ENCODE results near the gene DMRT1. TPM values are rescaled to one million over a fixed set of nuclear protein-coding genes. Genes with fewer than 3 reads are reported as not detected.

DMRT1 gene
- total and polyA plus RNA-seq, 7 donors = not detected

DNA sequence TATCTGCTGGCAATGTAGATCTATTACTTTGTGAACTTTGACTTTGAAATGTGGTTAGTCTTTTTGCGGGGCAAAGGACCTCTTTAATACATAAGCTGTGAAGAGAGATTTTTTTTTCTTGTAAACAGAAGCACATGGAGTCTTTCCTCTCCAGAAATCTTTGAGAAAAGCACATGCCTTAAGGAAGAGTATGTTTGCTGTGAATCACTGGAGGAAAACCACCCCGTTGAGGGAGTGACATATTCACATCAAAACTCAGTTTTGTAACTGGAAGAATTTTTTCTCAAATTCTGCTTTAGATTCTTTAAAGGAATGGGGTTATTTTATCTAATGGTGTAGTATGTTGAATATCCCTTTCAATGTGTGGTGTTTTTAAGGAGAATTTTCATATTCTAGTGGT is 138.5 kb downstream of the DMRT1 start:
- intact Hi-C loops (cut with DNase I) = no loop called here
- peaks cover 8% of the 10 kb centered on the region for H3K4me1 ChIP-seq
- 65 to 69% (median 68%) methylated on average over 2 of the region's 2 CpGs for WGBS, 3 donors

DNA sequence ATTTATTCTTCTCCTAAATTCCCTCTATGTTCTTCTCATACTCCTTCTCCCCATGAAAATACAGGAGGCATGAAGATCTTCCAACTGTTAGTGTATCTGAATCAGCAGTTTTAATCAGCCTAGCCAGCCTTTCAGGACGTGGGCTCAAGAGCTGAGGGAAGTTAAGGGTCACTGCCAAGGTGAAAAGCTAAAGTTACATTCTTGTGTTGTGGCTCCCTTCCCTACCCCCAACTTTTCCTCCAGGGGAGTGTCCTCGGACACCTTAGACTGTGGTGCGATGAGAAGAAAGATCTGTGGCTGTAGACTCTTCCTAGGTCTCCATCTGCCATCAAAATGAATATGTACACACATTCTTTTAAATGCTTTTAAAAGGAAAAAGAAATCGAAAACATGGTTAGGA is 139.1 kb downstream of the DMRT1 start:
- DNase-seq (no peak), ATAC-seq (no peak)
- Histone ChIP-seq H3K27me3 (ENCODE audit: insufficient read depth in 3 of 3, low read length in 2 of 3) (peaks cover 5 to 62% (median 13%) of the 10 kb centered on the region in 3 donors), H3K27ac (no peak overlapping the region), H3K4me1 (peaks cover 8% of the 10 kb centered on the region), H3K4me3 (no peak overlapping the region), H3K36me3 (ENCODE audit: insufficient read depth in 1 of 2, low read depth in 1 of 2) (no peaks in the 10 kb centered on the region), H3K9me3 (no peaks in the 10 kb centered on the region)
- intact Hi-C loops (cut with DNase I) = no loop called here
- TF ChIP-seq, protein P1, sequence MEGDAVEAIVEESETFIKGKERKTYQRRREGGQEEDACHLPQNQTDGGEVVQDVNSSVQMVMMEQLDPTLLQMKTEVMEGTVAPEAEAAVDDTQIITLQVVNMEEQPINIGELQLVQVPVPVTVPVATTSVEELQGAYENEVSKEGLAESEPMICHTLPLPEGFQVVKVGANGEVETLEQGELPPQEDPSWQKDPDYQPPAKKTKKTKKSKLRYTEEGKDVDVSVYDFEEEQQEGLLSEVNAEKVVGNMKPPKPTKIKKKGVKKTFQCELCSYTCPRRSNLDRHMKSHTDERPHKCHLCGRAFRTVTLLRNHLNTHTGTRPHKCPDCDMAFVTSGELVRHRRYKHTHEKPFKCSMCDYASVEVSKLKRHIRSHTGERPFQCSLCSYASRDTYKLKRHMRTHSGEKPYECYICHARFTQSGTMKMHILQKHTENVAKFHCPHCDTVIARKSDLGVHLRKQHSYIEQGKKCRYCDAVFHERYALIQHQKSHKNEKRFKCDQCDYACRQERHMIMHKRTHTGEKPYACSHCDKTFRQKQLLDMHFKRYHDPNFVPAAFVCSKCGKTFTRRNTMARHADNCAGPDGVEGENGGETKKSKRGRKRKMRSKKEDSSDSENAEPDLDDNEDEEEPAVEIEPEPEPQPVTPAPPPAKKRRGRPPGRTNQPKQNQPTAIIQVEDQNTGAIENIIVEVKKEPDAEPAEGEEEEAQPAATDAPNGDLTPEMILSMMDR (IDR thresholded peaks at IDR 0.05) = no peak
- 45 to 49% (median 47%) methylated on average over 4 of the region's 4 CpGs for WGBS, 3 donors

More for the DNA sequence above, 138.5 kb downstream of the DMRT1 start:
- H3K9me3 ChIP-seq = no peaks in the 10 kb centered on the region
- no peaks in the 10 kb centered on the region for H3K36me3 ChIP-seq (ENCODE audit: insufficient read depth in 1 of 2, low read depth in 1 of 2)
- DNase-seq = no peak
- H3K27ac ChIP-seq = no peak overlapping the region
- H3K4me3 ChIP-seq = no peak overlapping the region
- no peak for ATAC-seq
- TF ChIP-seq, protein P1 (IDR thresholded peaks at IDR 0.05) = no peak
- peaks cover 5 to 68% (median 20%) of the 10 kb centered on the region in 3 donors for H3K27me3 ChIP-seq (ENCODE audit: insufficient read depth in 3 of 3, low read length in 2 of 3)

DNA sequence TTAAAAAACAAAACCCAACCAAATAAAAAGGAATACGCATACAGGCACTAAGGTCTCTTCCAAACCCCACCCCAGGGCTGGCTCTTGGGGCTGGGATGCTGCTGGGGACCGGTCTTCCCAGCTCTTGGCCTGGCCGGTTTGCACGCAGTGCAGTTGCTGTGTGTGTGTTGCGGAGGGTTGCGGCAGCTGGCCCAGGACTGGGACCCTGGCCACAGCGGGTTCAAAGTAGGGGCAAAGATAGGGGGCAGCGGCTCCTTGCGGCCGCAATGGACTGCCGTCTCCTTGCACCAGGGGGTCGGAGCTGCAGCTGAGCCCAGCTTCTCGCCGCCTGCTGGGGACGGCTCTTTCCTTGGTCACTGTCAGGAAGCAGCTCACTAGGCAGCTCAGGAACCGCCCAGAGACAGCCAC is 140.0 kb downstream of the DMRT1 start:
- Histone ChIP-seq H3K4me3 (no peak overlapping the region), H3K4me1 (peaks cover 3% of the 10 kb centered on the region), H3K9me3 (no peaks in the 10 kb centered on the region), H3K36me3 (ENCODE audit: insufficient read depth in 1 of 2, low read depth in 1 of 2) (no peaks in the 10 kb centered on the region), H3K27me3 (ENCODE audit: insufficient read depth in 3 of 3, low read length in 2 of 3) (peaks cover 5 to 58% (median 10%) of the 10 kb centered on the region in 3 donors), H3K27ac (no peak overlapping the region)
- DNase-seq = no peak
- 54 to 72% (median 66%) methylated on average over 14 to 16 of the region's 16 CpGs for WGBS, 3 donors
- TF ChIP-seq, protein P1 (IDR thresholded peaks at IDR 0.05) = no peak
- intact Hi-C loops (cut with DNase I) = no loop called here
- ATAC-seq = no peak

DNA sequence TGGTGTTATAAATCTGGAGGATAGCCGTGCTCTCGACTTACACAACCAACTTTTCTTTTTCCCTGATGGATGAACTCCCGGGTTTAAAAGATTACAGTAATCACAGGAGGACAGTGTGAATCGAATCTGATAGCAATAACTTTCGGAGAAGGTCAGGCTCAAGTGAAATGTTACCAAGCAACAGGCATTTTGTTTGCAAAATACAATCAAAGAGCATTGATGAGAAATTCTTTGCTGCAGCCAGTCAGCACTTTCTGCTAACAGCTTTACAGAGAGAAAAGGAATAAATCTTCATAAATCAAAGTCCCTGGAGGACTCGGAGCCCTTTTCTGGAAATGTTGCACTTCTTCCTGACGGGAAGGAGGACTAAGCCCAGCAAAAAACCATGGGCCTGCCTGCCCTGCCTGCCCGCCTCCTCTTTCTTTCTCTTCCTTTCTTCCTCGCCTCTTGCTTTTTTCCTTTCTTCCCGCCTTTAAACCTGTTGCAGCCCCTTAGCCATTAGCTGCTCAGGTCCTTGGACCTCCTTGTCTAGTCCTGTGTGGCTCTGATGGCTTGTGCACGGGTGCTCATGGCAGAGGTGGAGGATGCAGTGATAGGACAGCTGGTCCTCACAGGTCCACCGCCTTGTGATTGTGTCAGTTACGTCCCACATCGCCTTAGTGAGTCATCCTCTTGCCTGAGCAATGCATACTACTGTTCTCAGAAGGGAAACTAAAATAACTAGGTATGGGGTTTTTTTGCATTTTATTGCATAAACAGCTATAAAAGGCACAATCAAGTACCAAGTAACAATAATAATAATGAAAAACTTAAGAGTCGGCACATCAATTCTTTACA is 141.1 kb downstream of the DMRT1 start:
- 68 to 70% (median 69%) methylated on average over 15 of the region's 15 CpGs for WGBS, 3 donors
- Histone ChIP-seq H3K27me3 (ENCODE audit: insufficient read depth in 3 of 3, low read length in 2 of 3) (peaks cover 0 to 47% (median 8%) of the 10 kb centered on the region in 3 donors), H3K27ac (no peak overlapping the region), H3K36me3 (ENCODE audit: insufficient read depth in 1 of 2, low read depth in 1 of 2) (no peaks in the 10 kb centered on the region), H3K9me3 (no peaks in the 10 kb centered on the region), H3K4me1 (no peaks in the 10 kb centered on the region), H3K4me3 (no peak overlapping the region)
- TF ChIP-seq, protein P1 (IDR thresholded peaks at IDR 0.05) = no peak
- intact Hi-C loops (cut with DNase I) = no loop called here
- ATAC-seq = no peak
- DNase-seq = no peak

Data from psoas muscle (tissue), 8 donors.